Bronchial epithelial cell (primary cell): ENCODE results near the gene KAZN. TPM values are rescaled to one million over a fixed set of nuclear protein-coding genes. Genes with fewer than 3 reads are reported as not detected.

Experiments used
- DNase-seq: peaks from one replicate; pipeline ENCODE4 v3.0.0-alpha.2; 2010; ENCODE audit warnings: low read depth
- FAIRE-seq: peaks from 2 replicates; lab custom pipeline; 2011; peaks lifted over from hg19 to GRCh38; lab: Jason Lieb, UNC
- H3K27me3 ChIP-seq: 2 replicates; pipeline ENCODE4 v1.5.1; 2011; ENCODE audit warnings: low read length; ENCODE audit not compliant: control insufficient read depth, insufficient read depth
- H3K36me3 ChIP-seq: 2 replicates; pipeline ENCODE4 v1.5.1; 2011; ENCODE audit warnings: low read length; ENCODE audit not compliant: control insufficient read depth, insufficient read depth
- H3K4me3 ChIP-seq: 2 replicates; pipeline ENCODE4 v1.5.1; 2011; ENCODE audit warnings: mild to moderate bottlenecking, low read depth, low read length, control low read depth
- total RNA-seq: library from RNA; depleted of rRNA; stranded (reverse); fragments of >200 nt; gene quantifications from 2 replicates; pipeline ENCODE4 v1.2.1, GENCODE V29; 2014
- TF ChIP-seq, protein P1 (sequence below): IDR thresholded peaks from 2 replicates; pipeline ENCODE4 v1.5.1; 2011; ENCODE audit warnings: mild to moderate bottlenecking, moderate library complexity, low read length, control low read depth, inconsistent platforms; ENCODE audit not compliant: insufficient read depth, severe bottlenecking

KAZN gene
- total RNA-seq, 1 donor from 2014 or later: 4.7 TPM

GRCh38 chr1:14654554-14654953 is 56.1 kb downstream of the KAZN start:
- no peak for DNase-seq
- FAIRE-seq: no peak
- Histone ChIP-seq H3K4me3 (no peak overlapping the region), H3K36me3 (no peaks in the 10 kb centered on the region), H3K27me3 (no peaks in the 10 kb centered on the region)
- TF ChIP-seq, protein P1, sequence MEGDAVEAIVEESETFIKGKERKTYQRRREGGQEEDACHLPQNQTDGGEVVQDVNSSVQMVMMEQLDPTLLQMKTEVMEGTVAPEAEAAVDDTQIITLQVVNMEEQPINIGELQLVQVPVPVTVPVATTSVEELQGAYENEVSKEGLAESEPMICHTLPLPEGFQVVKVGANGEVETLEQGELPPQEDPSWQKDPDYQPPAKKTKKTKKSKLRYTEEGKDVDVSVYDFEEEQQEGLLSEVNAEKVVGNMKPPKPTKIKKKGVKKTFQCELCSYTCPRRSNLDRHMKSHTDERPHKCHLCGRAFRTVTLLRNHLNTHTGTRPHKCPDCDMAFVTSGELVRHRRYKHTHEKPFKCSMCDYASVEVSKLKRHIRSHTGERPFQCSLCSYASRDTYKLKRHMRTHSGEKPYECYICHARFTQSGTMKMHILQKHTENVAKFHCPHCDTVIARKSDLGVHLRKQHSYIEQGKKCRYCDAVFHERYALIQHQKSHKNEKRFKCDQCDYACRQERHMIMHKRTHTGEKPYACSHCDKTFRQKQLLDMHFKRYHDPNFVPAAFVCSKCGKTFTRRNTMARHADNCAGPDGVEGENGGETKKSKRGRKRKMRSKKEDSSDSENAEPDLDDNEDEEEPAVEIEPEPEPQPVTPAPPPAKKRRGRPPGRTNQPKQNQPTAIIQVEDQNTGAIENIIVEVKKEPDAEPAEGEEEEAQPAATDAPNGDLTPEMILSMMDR: no peak

DNA sequence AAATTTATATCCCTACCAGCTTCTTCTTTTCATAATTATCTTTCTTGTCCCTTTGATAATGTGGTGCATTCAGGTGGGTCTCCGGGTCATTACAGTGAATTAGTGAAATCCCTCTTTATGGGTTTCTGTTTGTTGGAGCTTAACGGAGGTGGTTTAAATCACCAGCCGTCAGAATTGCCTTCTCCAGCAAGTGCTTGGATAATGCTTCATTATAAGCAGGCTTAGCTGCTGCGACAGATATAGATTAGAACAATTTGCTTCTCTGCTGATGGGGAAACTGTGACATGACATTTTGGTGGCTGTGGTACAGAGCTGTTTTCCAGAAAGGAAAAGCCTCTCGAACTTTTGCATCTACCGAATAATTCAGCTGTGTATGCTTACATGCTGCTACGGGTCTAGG is 56.9 kb downstream of the KAZN start:
- Histone ChIP-seq H3K27me3 (no peaks in the 10 kb centered on the region), H3K4me3 (no peak overlapping the region), H3K36me3 (no peaks in the 10 kb centered on the region)
- TF ChIP-seq, protein P1: no peak
- DNase-seq: no peak
- FAIRE-seq: no peak

DNA sequence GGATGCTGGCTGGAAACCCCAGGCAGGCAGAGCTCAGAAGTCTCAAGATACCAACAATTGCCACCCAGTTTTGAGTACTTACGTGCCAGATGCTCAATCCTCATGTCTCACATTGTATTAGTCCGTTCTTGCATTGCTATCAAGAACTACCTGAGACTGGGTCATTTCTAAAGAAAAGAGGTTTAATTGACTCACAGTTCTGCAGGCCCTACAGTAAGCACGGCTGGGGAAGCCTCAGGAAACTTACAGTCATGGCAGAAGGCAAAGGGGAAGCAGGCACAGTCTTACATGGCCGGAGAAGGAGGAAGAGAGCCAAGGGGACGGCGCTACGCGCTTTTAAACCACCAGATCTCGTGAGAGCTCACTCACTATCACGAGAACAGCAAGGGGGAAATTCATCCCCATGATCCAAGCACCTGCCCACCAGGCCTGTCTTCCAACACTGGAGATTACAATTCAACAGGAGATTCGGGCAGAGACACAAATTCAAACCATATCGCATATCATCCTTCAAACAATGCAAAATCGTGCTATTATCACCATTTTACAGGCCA is 58.0 kb downstream of the KAZN start:
- H3K27me3 ChIP-seq: no peaks in the 10 kb centered on the region
- FAIRE-seq: no peak
- DNase-seq: no peak
- H3K36me3 ChIP-seq: no peaks in the 10 kb centered on the region
- TF ChIP-seq, protein P1: no peak
- H3K4me3 ChIP-seq: no peak overlapping the region

DNA sequence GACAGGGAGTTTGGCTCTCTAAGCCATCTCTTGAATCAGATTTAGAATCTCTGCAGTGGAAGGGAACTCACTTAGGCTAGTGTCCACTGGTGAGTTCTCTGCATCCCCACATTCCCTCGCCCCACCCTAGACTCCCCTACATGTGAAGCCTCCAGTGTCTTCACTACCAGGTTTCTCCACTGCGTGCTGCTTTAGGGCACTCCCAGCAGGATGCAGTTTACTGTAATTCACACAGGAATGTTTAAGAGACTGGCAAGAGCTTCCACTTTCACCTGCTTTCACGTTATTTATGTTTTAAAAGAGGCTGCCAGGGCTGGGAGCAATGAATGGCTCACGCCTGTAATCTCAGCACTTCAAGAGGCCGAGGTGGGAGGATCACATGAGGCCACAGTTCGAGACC is 60.2 kb downstream of the KAZN start:
- H3K27me3 ChIP-seq: no peaks in the 10 kb centered on the region
- H3K4me3 ChIP-seq: no peak overlapping the region
- FAIRE-seq (no peak), DNase-seq (no peak)
- H3K36me3 ChIP-seq: no peaks in the 10 kb centered on the region
- TF ChIP-seq, protein P1: no peak

DNA sequence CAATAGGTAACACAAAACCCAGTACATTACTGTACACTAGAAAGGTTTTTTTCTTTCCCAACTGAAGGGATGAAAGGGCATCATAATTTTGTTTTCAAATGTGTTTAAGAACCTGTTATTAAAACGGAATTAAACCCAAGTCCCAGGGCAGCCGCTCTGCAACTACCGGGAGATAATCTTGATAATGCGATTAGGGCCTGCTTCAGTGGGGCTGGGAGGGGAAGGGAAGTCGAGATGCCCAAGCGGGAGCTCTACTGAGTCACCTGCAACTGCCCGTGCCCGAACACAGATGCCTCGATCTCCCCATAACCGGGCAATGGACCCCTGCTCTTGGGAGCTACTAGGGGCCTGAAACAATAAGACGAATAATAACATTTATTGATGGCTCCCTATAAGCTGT is 61.4 kb downstream of the KAZN start:
- TF ChIP-seq, protein P1: no peak
- DNase-seq: no peak
- H3K27me3 ChIP-seq: no peaks in the 10 kb centered on the region
- no peak for FAIRE-seq
- no peaks in the 10 kb centered on the region for H3K36me3 ChIP-seq
- H3K4me3 ChIP-seq: no peak overlapping the region

DNA sequence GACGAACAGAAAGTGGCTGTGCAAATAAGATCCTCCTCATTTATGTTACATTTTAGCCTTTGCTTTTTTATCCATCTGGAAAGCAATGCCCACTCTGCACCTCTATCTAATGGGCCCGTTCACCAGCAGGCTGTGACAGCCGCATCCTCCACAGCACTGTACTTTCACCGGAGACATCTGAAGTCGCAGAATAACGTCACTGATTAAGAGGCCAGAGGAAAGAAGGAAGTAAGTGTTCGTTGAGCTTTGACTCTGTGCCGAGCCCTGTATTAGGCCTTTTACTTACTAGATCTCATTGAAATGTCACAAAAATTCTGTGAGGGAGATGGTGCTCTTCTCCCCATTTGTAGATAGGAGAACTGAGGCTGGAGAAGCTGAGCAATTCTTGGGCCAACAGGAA is 62.3 kb downstream of the KAZN start:
- DNase-seq (no peak), FAIRE-seq (no peak)
- TF ChIP-seq, protein P1: no peak
- H3K27me3 ChIP-seq: no peaks in the 10 kb centered on the region
- H3K4me3 ChIP-seq: no peak overlapping the region
- no peaks in the 10 kb centered on the region for H3K36me3 ChIP-seq
